ENCODE data around the gene GGT5.
A peak's percentile ranks its signal among the peaks of the same experiment; 100 is the strongest.

GGT5 gene

GRCh38 chr22:24225044-24225601 is 19.8 kb downstream of the GGT5 start:
- H3K27me3 ChIP-seq (ENCODE audit: control insufficient read depth in 1 of 2, insufficient read depth in 1 of 2, low read length in 2 of 2): no peaks in the 10 kb centered on the region
- H3K9me3 ChIP-seq (ENCODE audit: control insufficient read depth, low read length): peaks cover 8% of the 10 kb centered on the region
- no peak overlapping the region for H3K9ac ChIP-seq (ENCODE audit: low read length)
- no peak overlapping the region for H4K91ac ChIP-seq (ENCODE audit: low read length)
- H3K4me2 ChIP-seq (ENCODE audit: low read length, poor library complexity, severe bottlenecking): no peak overlapping the region
- no peak overlapping the region for H2AFZ ChIP-seq (ENCODE audit: low read depth, low read length)
- H3K18ac ChIP-seq (ENCODE audit: low read depth in 1 of 2, low read length in 2 of 2): no peak overlapping the region
- 93% methylated on average over 13 of the region's 14 CpGs for WGBS
- no peak overlapping the region for H2BK5ac ChIP-seq (ENCODE audit: low read depth, low read length, poor library complexity, severe bottlenecking)
- no peak overlapping the region for H3K4ac ChIP-seq (ENCODE audit: low read depth in 1 of 2, low read length in 2 of 2)
- H2BK15ac ChIP-seq (ENCODE audit: low read depth, poor library complexity, severe bottlenecking): no peak overlapping the region
- H3K27ac ChIP-seq (ENCODE audit: low read length, poor library complexity, severe bottlenecking): no peak overlapping the region
- H2BK120ac ChIP-seq (ENCODE audit: low read depth, low read length): no peak overlapping the region
- no peak overlapping the region for H3K14ac ChIP-seq (ENCODE audit: low read length in 2 of 2)
- no peak overlapping the region for H2AK5ac ChIP-seq (ENCODE audit: low read length, severe bottlenecking)
- peak overlapping the region in 1 of 2 experiments; percentile 6 for H2BK12ac ChIP-seq (ENCODE audit: low read length in 2 of 2)
- DNase-seq: no peak
- no peak overlapping the region for H3K4me3 ChIP-seq (ENCODE audit: insufficient read depth in 1 of 2, low read depth in 1 of 2, low read length in 2 of 2)
- no peaks in the 10 kb centered on the region for H3K4me1 ChIP-seq (ENCODE audit: control insufficient read depth, insufficient read depth, low read depth, low read length)
- H3K36me3 ChIP-seq (ENCODE audit: control insufficient read depth in 1 of 2, insufficient read depth in 2 of 2, low read depth in 1 of 2, low read length in 2 of 2): peaks cover 16 to 48% of the 10 kb centered on the region in 2 experiments
- H4K8ac ChIP-seq (ENCODE audit: low read length): no peak overlapping the region
- no peak overlapping the region for H3K23ac ChIP-seq (ENCODE audit: low read length in 2 of 2)
- H3K79me1 ChIP-seq (replicated peaks; ENCODE audit: low read length, poor library complexity, severe bottlenecking): no peaks in the 10 kb centered on the region

- no peak overlapping the region for H4K8ac ChIP-seq (ENCODE audit: low read length)
- no peak overlapping the region for H3K23ac ChIP-seq (ENCODE audit: low read length in 2 of 2)
- peak overlapping the region in 1 of 2 experiments; percentile 14 for H3K14ac ChIP-seq (ENCODE audit: low read length in 2 of 2)
- WGBS: no CpG with 5 or more reads among the region's 1 CpG
- H2BK120ac ChIP-seq (ENCODE audit: low read depth, low read length): no peak overlapping the region
- H3K4me1 ChIP-seq (ENCODE audit: control insufficient read depth, insufficient read depth, low read depth, low read length): no peaks in the 10 kb centered on the region
- no peak overlapping the region for H2AK5ac ChIP-seq (ENCODE audit: low read length, severe bottlenecking)
- H3K9me3 ChIP-seq (ENCODE audit: control insufficient read depth, low read length): peaks cover 8% of the 10 kb centered on the region
- H3K79me1 ChIP-seq (replicated peaks; ENCODE audit: low read length, poor library complexity, severe bottlenecking): no peaks in the 10 kb centered on the region
- no peak for DNase-seq
- no peak overlapping the region for H2BK15ac ChIP-seq (ENCODE audit: low read depth, poor library complexity, severe bottlenecking)
- peak overlapping the region in 1 of 2 experiments; percentile 57 for H2BK12ac ChIP-seq (ENCODE audit: low read length in 2 of 2)
- H4K91ac ChIP-seq (ENCODE audit: low read length): no peak overlapping the region
- no peak overlapping the region for H3K9ac ChIP-seq (ENCODE audit: low read length)
- H2BK5ac ChIP-seq (ENCODE audit: low read depth, low read length, poor library complexity, severe bottlenecking): no peak overlapping the region
- H3K4me3 ChIP-seq (ENCODE audit: insufficient read depth in 1 of 2, low read depth in 1 of 2, low read length in 2 of 2): no peak overlapping the region
- no peak overlapping the region for H3K27ac ChIP-seq (ENCODE audit: low read length, poor library complexity, severe bottlenecking)
- no peak overlapping the region for H3K4me2 ChIP-seq (ENCODE audit: low read length, poor library complexity, severe bottlenecking)
- H3K27me3 ChIP-seq (ENCODE audit: control insufficient read depth in 1 of 2, insufficient read depth in 1 of 2, low read length in 2 of 2): no peaks in the 10 kb centered on the region
- no peak overlapping the region for H3K18ac ChIP-seq (ENCODE audit: low read depth in 1 of 2, low read length in 2 of 2)
- H3K4ac ChIP-seq (ENCODE audit: low read depth in 1 of 2, low read length in 2 of 2): no peak overlapping the region
- peaks cover 21 to 55% of the 10 kb centered on the region in 2 experiments for H3K36me3 ChIP-seq (ENCODE audit: control insufficient read depth in 1 of 2, insufficient read depth in 2 of 2, low read depth in 1 of 2, low read length in 2 of 2)
- H2AFZ ChIP-seq (ENCODE audit: low read depth, low read length): no peak overlapping the region
Measured at GRCh38 chr22:24224468-24224867, 20.4 kb downstream of the GGT5 start.

GRCh38 chr22:24219750-24220149 is 25.1 kb downstream of the GGT5 start:
- H3K27me3 ChIP-seq (ENCODE audit: control insufficient read depth in 1 of 2, insufficient read depth in 1 of 2, low read length in 2 of 2): no peaks in the 10 kb centered on the region
- H3K18ac ChIP-seq (ENCODE audit: low read depth in 1 of 2, low read length in 2 of 2): no peak overlapping the region
- no peak overlapping the region for H2BK15ac ChIP-seq (ENCODE audit: low read depth, poor library complexity, severe bottlenecking)
- H3K4me2 ChIP-seq (ENCODE audit: low read length, poor library complexity, severe bottlenecking): no peak overlapping the region
- no peak overlapping the region for H3K23ac ChIP-seq (ENCODE audit: low read length in 2 of 2)
- H4K8ac ChIP-seq (ENCODE audit: low read length): no peak overlapping the region
- peaks cover 4% of the 10 kb centered on the region for H3K9me3 ChIP-seq (ENCODE audit: control insufficient read depth, low read length)
- H3K36me3 ChIP-seq (ENCODE audit: control insufficient read depth in 1 of 2, insufficient read depth in 2 of 2, low read depth in 1 of 2, low read length in 2 of 2): peaks cover 8 to 27% of the 10 kb centered on the region in 2 experiments
- no peak for DNase-seq
- no peak overlapping the region for H2BK12ac ChIP-seq (ENCODE audit: low read length in 2 of 2)
- H3K27ac ChIP-seq (ENCODE audit: low read length, poor library complexity, severe bottlenecking): no peak overlapping the region
- H3K9ac ChIP-seq (ENCODE audit: low read length): no peak overlapping the region
- H3K4ac ChIP-seq (ENCODE audit: low read depth in 1 of 2, low read length in 2 of 2): no peak overlapping the region
- no peak overlapping the region for H2AFZ ChIP-seq (ENCODE audit: low read depth, low read length)
- no peaks in the 10 kb centered on the region for H3K79me1 ChIP-seq (replicated peaks; ENCODE audit: low read length, poor library complexity, severe bottlenecking)
- H3K4me3 ChIP-seq (ENCODE audit: insufficient read depth in 1 of 2, low read depth in 1 of 2, low read length in 2 of 2): no peak overlapping the region
- H2BK5ac ChIP-seq (ENCODE audit: low read depth, low read length, poor library complexity, severe bottlenecking): no peak overlapping the region
- H3K14ac ChIP-seq (ENCODE audit: low read length in 2 of 2): no peak overlapping the region
- H3K4me1 ChIP-seq (ENCODE audit: control insufficient read depth, insufficient read depth, low read depth, low read length): no peaks in the 10 kb centered on the region
- H2BK120ac ChIP-seq (ENCODE audit: low read depth, low read length): no peak overlapping the region
- H2AK5ac ChIP-seq (ENCODE audit: low read length, severe bottlenecking): no peak overlapping the region
- no peak overlapping the region for H4K91ac ChIP-seq (ENCODE audit: low read length)
- 96% methylated on average over 9 of the region's 9 CpGs for WGBS

- Histone ChIP-seq H2BK5ac (ENCODE audit: low read depth, low read length, poor library complexity, severe bottlenecking) (no peak overlapping the region), H3K79me1 (replicated peaks; ENCODE audit: low read length, poor library complexity, severe bottlenecking) (no peaks in the 10 kb centered on the region), H3K23ac (ENCODE audit: low read length in 2 of 2) (no peak overlapping the region), H2BK15ac (ENCODE audit: low read depth, poor library complexity, severe bottlenecking) (no peak overlapping the region), H2BK120ac (ENCODE audit: low read depth, low read length) (no peak overlapping the region), H3K9me3 (ENCODE audit: control insufficient read depth, low read length) (no peaks in the 10 kb centered on the region), H3K36me3 (ENCODE audit: control insufficient read depth in 1 of 2, insufficient read depth in 2 of 2, low read depth in 1 of 2, low read length in 2 of 2) (peaks cover 6 to 20% of the 10 kb centered on the region in 2 experiments), H3K4me1 (ENCODE audit: control insufficient read depth, insufficient read depth, low read depth, low read length) (no peaks in the 10 kb centered on the region), H3K27me3 (ENCODE audit: control insufficient read depth in 1 of 2, insufficient read depth in 1 of 2, low read length in 2 of 2) (no peaks in the 10 kb centered on the region), H2BK12ac (ENCODE audit: low read length in 2 of 2) (no peak overlapping the region), H2AK5ac (ENCODE audit: low read length, severe bottlenecking) (no peak overlapping the region), H3K4me3 (ENCODE audit: insufficient read depth in 1 of 2, low read depth in 1 of 2, low read length in 2 of 2) (no peak overlapping the region), H3K27ac (ENCODE audit: low read length, poor library complexity, severe bottlenecking) (no peak overlapping the region), H4K8ac (ENCODE audit: low read length) (no peak overlapping the region), H3K4me2 (ENCODE audit: low read length, poor library complexity, severe bottlenecking) (no peak overlapping the region), H3K18ac (ENCODE audit: low read depth in 1 of 2, low read length in 2 of 2) (no peak overlapping the region), H3K14ac (ENCODE audit: low read length in 2 of 2) (no peak overlapping the region), H2AFZ (ENCODE audit: low read depth, low read length) (no peak overlapping the region), H3K4ac (ENCODE audit: low read depth in 1 of 2, low read length in 2 of 2) (no peak overlapping the region), H3K9ac (ENCODE audit: low read length) (no peak overlapping the region), H4K91ac (ENCODE audit: low read length) (no peak overlapping the region)
- no peak for DNase-seq
- WGBS: 84% methylated on average over 3 of the region's 3 CpGs
Measured at GRCh38 chr22:24217384-24217783, 27.5 kb downstream of the GGT5 start.
